GM19468 (cell line): ENCODE results near the gene NTRK2.
"Not testable (repeated sequence)": the region's sequence is repeated elsewhere in the genome, so short reads cannot be mapped to it uniquely, and the experiment has no call there.

ENCODE experiments used
- ATAC-seq: cut with Tn5 transposase; IDR thresholded peaks from one replicate; pipeline ENCODE4 v1.9.1; 2021; ENCODE audit warnings: mild to moderate bottlenecking, moderate library complexity, moderate number of reproducible peaks; ENCODE audit not compliant: unreplicated experiment; ENCODE audit errors: extremely low read depth

NTRK2 gene

DNA sequence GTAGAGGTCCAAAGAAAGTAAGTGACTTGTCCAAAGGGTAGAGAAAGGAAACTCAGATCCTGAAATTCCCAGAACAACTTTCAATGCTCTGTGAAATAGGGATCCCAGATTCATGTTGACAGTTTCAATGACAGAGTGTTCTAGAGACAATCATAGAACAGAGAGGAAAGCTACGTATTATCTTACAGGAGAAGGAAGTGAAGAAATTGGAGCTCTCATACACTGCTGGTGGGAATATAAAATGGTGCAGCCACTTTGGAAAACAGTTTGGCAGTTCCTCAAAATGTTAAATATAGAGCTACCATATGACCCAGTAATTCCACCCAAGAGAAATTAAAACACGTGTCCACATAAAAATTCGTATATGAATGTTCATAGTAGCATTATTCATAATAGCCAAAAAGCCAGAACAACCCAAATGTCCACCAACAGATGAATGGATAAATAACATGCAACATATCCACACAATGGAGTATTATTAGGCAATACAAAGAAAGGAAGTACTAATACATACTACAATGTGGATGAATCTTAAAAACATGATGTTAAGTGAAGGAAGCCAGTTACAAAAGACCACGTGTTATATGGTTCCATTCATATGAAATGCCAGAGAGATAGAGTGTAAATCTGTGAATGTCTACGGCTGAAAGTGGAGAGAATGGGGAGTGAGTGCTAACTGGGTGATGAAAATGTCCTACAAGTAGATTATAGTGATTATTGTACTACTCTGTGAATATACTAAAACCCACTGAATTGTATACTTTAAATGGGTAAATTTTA is 197.1 kb downstream of the NTRK2 start:
- no peak for ATAC-seq

DNA sequence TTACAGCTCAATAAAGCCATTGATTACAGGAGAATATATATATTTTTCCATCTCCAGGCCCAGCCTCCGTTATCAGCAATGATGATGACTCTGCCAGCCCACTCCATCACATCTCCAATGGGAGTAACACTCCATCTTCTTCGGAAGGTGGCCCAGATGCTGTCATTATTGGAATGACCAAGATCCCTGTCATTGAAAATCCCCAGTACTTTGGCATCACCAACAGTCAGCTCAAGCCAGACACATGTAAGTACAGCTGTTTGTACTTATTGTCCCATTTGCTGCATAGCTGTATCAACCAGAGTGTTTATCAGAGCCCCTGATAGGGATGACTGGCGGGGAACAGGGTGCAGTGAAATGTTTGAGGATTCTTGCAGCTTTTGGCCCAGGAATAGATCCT is 197.7 kb downstream of the NTRK2 start:
- no peak for ATAC-seq

DNA sequence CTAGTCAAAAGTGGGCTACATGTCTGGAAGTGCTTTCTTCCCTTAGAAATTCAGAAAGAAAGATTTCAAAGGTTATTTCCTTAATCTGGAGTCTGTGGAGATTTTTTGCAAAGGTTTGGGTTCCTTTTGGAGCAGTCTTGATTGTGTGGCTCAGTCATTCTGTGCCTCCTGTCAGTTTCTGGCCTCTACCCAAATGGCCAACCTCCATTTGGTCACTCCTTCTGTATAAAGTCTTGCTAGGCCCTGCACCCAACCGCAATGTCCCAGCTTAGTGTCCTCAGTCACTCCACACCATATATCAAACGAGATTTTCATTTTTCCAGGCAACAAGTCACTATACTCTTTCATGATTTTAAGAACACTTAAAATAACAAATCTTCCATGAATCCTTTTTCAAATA is 199.6 kb downstream of the NTRK2 start:
- ATAC-seq = no peak

DNA sequence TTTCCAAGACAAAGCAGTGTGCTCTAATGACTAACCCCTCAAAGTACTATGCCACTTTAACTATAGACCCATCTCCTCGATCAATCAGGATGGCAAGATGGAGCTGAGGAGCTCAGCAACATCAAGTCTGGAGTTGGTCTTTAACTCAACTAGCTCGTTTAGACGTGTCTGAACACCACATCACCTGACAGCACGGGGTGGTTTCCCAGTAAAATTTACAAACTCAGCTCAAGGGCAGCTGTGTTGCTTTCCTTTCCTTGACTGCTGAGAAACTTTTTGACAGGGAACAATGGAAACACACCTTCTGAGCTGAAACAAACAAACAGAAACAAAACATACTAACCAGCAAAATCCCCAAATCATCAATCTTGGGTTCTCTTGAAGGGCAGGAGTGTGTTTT is 202.5 kb downstream of the NTRK2 start:
- ATAC-seq = no peak

DNA sequence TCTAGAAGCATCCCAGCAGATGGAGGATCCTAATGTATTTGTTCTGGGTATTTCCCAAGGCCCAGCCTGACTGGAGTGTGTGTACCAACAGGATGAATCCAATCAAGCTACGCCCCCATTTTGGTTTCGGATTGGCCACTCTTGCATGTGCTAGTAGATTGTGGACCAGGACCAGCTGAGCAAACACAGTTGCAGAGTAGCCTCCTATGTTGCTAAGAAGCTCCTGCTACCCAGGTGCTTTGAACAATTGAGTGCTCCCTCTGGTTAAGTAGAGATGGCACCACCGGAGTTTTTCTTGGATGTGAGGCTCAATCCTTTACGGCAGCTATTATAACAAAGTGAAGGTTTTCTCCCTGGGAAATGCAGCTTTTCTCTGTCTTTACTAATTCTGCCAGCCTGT is 204.5 kb downstream of the NTRK2 start:
- ATAC-seq = no peak

DNA sequence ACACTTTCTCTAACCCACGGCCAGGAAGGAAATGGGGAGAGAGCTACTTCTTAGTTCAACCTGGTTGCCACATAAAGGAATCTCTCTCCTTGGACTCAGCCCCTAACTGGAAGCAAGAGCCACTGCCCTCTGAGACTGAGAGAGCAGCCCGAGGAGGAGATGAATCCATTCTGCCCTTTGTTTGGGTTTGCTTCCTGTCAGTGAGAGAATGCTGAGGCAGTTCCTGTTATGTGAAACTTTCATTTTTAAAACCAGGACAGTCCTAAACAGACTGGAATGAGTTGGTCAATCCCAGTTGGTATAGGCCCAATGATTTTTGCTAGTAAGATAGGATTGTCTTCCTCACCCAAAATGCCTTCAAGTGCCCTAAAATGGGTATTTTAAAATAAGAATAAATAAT is 205.1 kb downstream of the NTRK2 start:
- no peak for ATAC-seq

DNA sequence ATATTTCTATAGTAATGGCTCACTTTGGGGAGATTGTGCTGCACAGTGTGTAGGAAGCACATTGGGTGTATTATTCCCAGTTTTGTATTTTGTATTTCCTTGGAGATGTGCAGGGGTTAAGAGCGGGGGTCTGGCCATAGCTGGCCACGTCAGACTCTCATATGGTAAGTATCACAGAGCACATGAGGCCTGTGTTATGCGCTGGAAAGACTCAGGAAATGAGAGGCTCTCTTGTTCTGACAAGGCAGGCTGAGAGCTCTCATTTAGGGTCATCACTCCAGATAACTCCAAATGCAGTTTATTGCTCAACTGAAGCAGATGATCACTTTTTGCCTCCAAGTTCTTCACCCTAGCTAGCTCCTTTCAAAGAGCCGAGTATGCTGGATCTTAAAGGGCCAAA is 205.7 kb downstream of the NTRK2 start:
- no peak for ATAC-seq

DNA sequence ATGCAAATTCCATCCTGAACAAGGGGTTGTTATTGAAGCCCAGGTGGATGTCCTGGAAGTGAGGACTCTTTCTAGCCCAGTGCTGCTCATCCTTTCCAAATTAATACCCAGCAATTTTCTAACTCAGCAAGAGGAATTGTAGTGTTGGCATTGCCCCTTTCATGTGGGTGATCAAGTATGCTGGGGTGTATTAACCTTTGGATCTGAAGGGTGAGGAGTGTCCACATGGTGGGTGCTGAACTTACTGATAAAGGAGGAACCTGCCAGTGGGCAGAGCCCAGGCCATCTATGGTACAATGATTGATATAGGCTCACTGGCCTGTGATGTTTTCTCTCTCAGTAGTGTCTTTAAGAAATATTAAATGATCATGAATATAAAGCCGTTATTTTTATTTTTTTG is 210.1 kb downstream of the NTRK2 start:
- no peak for ATAC-seq

DNA sequence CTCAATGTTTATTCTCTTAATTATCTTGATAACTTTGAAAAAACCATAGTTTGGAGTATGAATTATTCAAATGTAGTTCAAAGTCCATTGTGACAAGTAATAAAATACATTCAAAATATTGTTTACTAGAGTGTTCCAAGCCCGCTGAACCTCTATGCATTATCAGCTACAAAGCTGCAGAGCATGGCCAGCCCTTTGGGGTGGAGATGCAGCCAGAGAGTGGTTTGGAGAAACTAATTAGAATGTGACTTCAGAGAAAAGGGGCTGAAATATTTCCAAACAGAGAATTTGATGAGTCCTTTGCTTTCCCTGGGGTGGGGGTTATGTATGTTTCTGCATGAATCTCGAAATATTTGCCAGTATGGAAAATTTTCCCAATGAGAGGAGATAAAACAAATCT is 211.3 kb downstream of the NTRK2 start:
- no peak for ATAC-seq

GRCh38 chr9:84886866-84887265 is 217.3 kb downstream of the NTRK2 start:
- no peak for ATAC-seq

DNA sequence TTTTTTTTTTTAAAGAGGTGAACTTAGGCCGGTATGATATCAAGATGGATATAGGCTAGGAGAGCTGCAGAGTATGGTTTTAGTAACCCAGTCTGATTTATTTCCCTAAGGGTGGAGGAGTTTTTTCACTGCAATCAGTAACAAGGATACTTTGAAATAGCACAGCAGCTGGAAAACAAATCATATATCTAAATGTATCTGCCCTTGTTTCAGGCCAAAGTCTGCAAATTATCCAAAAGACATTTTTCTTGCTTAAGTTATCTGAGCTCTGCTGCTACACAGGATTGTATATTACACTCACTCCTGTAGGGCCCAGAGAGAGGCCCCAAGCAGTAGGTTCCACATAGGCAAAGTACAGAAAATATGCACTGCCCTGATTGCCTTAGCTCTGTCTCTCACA is 222.4 kb downstream of the NTRK2 start:
- ATAC-seq = no peak

GRCh38 chr9:84893419-84894128 is 224.0 kb downstream of the NTRK2 start:
- no peak for ATAC-seq

GRCh38 chr9:84894859-84895258 is 225.3 kb downstream of the NTRK2 start:
- no peak for ATAC-seq

- ATAC-seq = no peak
These were observed 228.0 kb downstream of the NTRK2 start for GRCh38 chr9:84897362-84898094.

GRCh38 chr9:84898188-84898587 is 228.7 kb downstream of the NTRK2 start:
- ATAC-seq = no peak

DNA sequence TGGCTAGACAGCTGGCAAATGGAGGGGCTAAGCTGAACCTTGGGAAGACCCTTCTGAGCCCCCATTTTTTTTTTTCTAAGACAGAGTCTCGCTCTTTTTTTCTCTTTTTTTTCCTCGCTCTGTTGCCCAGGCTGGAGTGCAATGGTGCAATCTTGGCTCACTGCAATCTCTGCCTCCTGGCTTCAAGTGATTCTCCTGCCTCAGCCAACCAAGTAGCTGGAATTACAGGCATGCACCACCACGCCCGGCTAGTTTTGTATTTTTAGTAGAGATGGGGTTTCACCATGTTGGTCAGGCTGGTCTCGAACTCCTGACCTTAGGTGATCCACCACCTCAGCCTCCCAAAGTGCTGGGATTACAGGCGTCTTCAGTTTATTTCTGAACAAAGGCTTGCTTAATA is 229.1 kb downstream of the NTRK2 start:
- not testable (repeated sequence) for ATAC-seq

GRCh38 chr9:84899326-84899725 is 229.8 kb downstream of the NTRK2 start:
- no peak for ATAC-seq

DNA sequence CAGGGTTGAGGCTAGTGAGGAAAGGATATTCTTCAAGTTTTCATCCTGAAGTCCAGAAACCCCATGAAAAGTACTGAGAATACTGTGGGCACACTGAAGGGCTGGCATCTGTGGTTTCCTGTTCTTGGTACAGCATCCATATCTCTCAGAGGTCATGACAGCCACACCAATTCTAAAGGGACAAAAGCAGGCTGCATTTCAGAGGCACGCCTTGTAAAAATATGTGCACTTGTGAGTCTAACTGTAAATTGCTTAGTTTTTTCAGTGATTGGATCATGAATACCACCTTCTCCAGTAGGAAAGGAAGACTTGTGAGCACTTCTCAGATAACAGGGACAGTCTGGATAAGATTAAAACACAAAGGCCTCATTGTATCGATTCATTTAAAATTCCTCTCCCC is 230.9 kb downstream of the NTRK2 start:
- ATAC-seq = no peak

DNA sequence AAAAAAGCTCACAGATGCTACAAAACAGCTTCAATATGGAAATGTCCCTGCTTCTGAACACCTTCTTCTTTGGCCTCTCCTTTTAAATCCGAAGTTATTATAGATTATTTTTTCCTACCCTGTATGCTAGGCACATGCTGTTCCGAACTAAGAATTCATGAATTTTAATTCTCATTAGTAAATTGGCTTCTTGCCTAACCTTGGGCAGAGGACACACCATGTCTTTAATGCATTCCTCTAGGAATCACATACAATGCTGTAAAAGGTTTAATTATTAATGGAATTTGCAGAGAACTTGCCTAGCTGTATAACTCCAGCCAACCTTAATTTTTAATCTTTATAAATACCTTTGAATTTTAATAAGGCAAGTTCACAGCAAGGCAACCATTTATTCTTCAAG is 234.4 kb downstream of the NTRK2 start:
- no peak for ATAC-seq

- no peak for ATAC-seq
These were observed 247.2 kb downstream of the NTRK2 start for GRCh38 chr9:84916769-84917168.

DNA sequence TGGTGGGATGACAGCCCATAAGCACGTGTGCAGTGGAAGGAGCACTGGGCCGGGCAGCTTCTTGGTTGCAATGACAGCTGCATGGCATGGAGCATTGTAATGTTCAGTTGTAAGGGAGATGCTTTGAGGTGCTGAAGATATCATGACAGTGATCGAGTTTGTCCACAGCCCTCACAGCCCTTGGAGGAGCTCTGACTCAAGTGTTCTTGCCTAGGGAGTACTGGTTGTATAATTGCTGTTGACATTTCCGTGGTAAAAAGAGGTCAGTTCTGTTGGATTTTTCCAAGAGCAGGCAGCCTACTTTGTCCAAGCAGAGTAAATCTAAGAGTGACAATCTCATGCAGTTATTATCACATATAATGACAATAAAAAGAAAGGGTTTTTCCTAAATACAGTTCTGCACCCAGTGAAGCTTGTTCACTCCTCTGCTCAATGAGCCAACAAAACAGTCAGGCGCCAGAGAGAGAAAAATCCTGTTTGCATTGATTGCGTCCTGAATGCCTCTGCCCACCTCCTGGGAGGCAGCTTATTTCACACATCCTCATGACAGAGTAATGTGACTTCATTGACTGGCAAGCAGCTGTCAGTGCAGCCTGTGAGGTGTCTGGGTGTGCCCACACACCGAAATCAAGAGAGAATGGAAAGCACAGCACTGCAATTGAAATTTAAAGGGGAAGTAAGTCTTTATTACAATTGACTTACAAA is 248.0 kb downstream of the NTRK2 start:
- no peak for ATAC-seq
